ENCODE results near the gene BMERB1. TPM values are rescaled to one million over a fixed set of nuclear protein-coding genes. Genes with fewer than 3 reads are reported as not detected.

The BMERB1 gene
- total RNA-seq, 1 experiment from 2014 or later = 80.0 TPM

- no TSS peak for BruUV-seq (replicated peaks)
- intact Hi-C loops (cut with micrococcal nuclease; ENCODE audit: unreplicated experiment) (no loop called here), in situ Hi-C loops (cut with HindIII; ENCODE audit: low pct_unique_long_range_greater_than_20kb, low sequenced_read_pairs) (no loop called here)
- ATAC-seq (no peak), DNase-seq (ENCODE audit: low read depth, low spot score) (no peak)
- H3K9me3 ChIP-seq (ENCODE audit: control insufficient read depth, insufficient read depth, low read depth, low read length) = no peaks in the 10 kb centered on the region
- ChIA-PET POLR2A (no interaction called here), CTCF (no interaction called here)
- H3K4me3 ChIP-seq (ENCODE audit: low read depth in 2 of 2, low read length in 2 of 2) = no peak overlapping the region
- peak overlapping the region; percentile 29; the same call in 1 of the 2 replicates for H3K27ac ChIP-seq (ENCODE audit: low read length)
- TF ChIP-seq, protein P1, sequence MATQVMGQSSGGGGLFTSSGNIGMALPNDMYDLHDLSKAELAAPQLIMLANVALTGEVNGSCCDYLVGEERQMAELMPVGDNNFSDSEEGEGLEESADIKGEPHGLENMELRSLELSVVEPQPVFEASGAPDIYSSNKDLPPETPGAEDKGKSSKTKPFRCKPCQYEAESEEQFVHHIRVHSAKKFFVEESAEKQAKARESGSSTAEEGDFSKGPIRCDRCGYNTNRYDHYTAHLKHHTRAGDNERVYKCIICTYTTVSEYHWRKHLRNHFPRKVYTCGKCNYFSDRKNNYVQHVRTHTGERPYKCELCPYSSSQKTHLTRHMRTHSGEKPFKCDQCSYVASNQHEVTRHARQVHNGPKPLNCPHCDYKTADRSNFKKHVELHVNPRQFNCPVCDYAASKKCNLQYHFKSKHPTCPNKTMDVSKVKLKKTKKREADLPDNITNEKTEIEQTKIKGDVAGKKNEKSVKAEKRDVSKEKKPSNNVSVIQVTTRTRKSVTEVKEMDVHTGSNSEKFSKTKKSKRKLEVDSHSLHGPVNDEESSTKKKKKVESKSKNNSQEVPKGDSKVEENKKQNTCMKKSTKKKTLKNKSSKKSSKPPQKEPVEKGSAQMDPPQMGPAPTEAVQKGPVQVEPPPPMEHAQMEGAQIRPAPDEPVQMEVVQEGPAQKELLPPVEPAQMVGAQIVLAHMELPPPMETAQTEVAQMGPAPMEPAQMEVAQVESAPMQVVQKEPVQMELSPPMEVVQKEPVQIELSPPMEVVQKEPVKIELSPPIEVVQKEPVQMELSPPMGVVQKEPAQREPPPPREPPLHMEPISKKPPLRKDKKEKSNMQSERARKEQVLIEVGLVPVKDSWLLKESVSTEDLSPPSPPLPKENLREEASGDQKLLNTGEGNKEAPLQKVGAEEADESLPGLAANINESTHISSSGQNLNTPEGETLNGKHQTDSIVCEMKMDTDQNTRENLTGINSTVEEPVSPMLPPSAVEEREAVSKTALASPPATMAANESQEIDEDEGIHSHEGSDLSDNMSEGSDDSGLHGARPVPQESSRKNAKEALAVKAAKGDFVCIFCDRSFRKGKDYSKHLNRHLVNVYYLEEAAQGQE (IDR thresholded peaks at IDR 0.05; ENCODE audit: insufficient read depth in 1 of 2, low read depth in 2 of 2, low read length in 1 of 2) = no peak
- no peak for TF ChIP-seq CTCF (IDR thresholded peaks at IDR 0.05)
- H3K36me3 ChIP-seq (ENCODE audit: control insufficient read depth, insufficient read depth, low read length) = no peaks in the 10 kb centered on the region
- H3K27me3 ChIP-seq (ENCODE audit: control insufficient read depth, insufficient read depth, low read length) = no peaks in the 10 kb centered on the region
- peaks cover 23% of the 10 kb centered on the region for H3K4me1 ChIP-seq (ENCODE audit: control insufficient read depth, insufficient read depth, low read length)
These were observed 76.6 kb downstream of the BMERB1 start for GRCh38 chr16:15510992-15511391.

DNA sequence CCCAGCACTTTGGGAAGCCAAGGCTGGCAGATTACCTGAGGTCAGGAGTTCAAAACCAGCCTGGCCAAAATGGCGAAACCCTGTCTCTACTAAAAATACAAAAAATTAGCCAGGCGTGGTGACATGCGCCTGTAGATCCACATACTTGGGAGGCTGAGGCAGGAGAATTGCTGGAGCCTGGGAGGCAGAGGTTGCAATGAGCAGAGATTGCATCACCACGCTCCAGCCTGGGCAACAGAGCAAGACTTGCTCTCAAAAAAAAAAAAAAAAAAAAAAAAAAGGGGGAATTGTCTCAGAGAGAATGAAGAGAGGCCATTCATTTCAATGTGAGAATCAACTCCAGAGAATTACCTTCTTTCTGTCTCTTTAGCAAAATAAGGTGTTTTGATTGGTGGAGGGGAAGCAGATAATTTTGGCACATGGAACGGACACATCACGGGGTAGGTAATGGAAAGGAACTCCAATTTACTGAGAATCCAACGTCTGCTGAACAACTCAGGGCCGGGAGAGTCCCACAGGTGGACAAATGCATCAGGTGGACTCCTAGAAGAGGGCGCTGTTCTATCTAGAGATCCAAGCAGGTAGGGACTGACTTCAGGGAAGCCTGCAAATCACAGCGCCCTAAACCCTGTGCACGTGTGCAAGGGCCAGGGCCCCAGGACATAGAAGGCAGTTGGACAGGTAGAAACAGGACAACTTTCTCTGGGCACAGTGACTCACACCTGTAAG is 77.5 kb downstream of the BMERB1 start:
- Histone ChIP-seq H3K4me3 (ENCODE audit: low read depth in 2 of 2, low read length in 2 of 2) (no peak overlapping the region), H3K27ac (ENCODE audit: low read length) (no peak overlapping the region), H3K27me3 (ENCODE audit: control insufficient read depth, insufficient read depth, low read length) (no peaks in the 10 kb centered on the region), H3K9me3 (ENCODE audit: control insufficient read depth, insufficient read depth, low read depth, low read length) (no peaks in the 10 kb centered on the region), H3K4me1 (ENCODE audit: control insufficient read depth, insufficient read depth, low read length) (peaks cover 17% of the 10 kb centered on the region), H3K36me3 (ENCODE audit: control insufficient read depth, insufficient read depth, low read length) (no peaks in the 10 kb centered on the region)
- ATAC-seq (no peak), DNase-seq (ENCODE audit: low read depth, low spot score) (no peak)
- CTCF ChIA-PET = no interaction called here
- in situ Hi-C loops (cut with HindIII; ENCODE audit: low pct_unique_long_range_greater_than_20kb, low sequenced_read_pairs) (no loop called here), intact Hi-C loops (cut with micrococcal nuclease; ENCODE audit: unreplicated experiment) (no loop called here)
- TF ChIP-seq TCF7L2 (IDR thresholded peaks at IDR 0.05; ENCODE audit: low read depth, low read length) (no peak), CTCF (IDR thresholded peaks at IDR 0.05) (no peak), SIN3A (IDR thresholded peaks at IDR 0.05; ENCODE audit: borderline replicate concordance, insufficient read depth, low read depth, low read length) (no peak), POLR2AphosphoS5 (IDR thresholded peaks at IDR 0.05; ENCODE audit: low read depth, low read length) (no peak)
- TF ChIP-seq, protein P1 (IDR thresholded peaks at IDR 0.05; ENCODE audit: insufficient read depth in 1 of 2, low read depth in 2 of 2, low read length in 1 of 2) = no peak
- POLR2A ChIA-PET = no interaction called here
- no TSS peak for BruUV-seq (replicated peaks)
